Measurements from ENCODE around the gene PACRG. TPM values are rescaled to one million over a fixed set of nuclear protein-coding genes. Genes with fewer than 3 reads are reported as not detected.

The PACRG gene
- total RNA-seq, 1 experiment from 2014 or later, result 0.26 TPM

DNA sequence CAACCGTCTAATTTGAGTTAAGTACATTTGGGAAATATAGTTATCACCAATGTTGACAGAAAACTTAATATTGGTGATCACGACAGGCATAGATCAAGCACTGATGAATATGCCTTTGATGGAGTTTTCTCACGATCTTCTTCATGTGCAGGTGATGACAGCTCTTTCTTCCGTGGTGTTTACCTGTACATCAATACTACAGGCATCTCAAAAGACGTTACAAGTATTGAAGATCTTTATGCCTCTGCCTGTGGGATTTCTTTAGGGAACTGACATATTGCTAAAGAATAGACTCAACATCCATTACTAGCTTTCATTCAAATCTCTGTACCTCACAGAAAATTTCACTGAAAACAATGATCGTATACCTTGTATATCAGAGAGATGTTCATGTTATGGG, 178.7 kb downstream of the PACRG start:
- H2BK15ac ChIP-seq (ENCODE audit: low read depth, low read length), result no peak overlapping the region
- no peak overlapping the region for H2BK20ac ChIP-seq (ENCODE audit: low read depth, low read length, poor library complexity, severe bottlenecking)
- no peak overlapping the region for H3K4me2 ChIP-seq (ENCODE audit: insufficient read depth, insufficient read length, low read length)
- H3K9me3 ChIP-seq (ENCODE audit: control insufficient read depth, low read depth, low read length), result no peaks in the 10 kb centered on the region
- no peak overlapping the region for H2AFZ ChIP-seq (ENCODE audit: low read length)
- H2BK5ac ChIP-seq (ENCODE audit: insufficient read length, low read length), result no peak overlapping the region
- no peak overlapping the region for H3K4ac ChIP-seq (ENCODE audit: low read depth, low read length)
- no peak overlapping the region for H3K23ac ChIP-seq (ENCODE audit: insufficient read length, low read depth, low read length)
- H3K27me3 ChIP-seq (ENCODE audit: insufficient read depth, low read length), result no peaks in the 10 kb centered on the region
- no peak overlapping the region for H3K18ac ChIP-seq (ENCODE audit: insufficient read length, low read depth, low read length)
- H4K5ac ChIP-seq (ENCODE audit: insufficient read length, low read depth, low read length), result no peak overlapping the region
- no peak overlapping the region for H3K27ac ChIP-seq (ENCODE audit: insufficient read length, low read depth, low read length)
- no peaks in the 10 kb centered on the region for H4K20me1 ChIP-seq (ENCODE audit: control insufficient read depth, insufficient read depth, insufficient read length)
- no peak overlapping the region for H3K27ac Mint-ChIP-seq
- H3K79me1 ChIP-seq (ENCODE audit: insufficient read depth, low read depth, low read length, poor library complexity, severe bottlenecking), result no peaks in the 10 kb centered on the region
- no peaks in the 10 kb centered on the region for H3K27me3 Mint-ChIP-seq (ENCODE audit: low read depth)
- H3K9ac ChIP-seq (ENCODE audit: extremely low read depth, insufficient read length, low read length), result no peak overlapping the region
- no peak overlapping the region for H4K8ac ChIP-seq (replicated peaks; ENCODE audit: insufficient read length, low read depth, low read length)
- H3K56ac ChIP-seq (ENCODE audit: insufficient read length, low read depth, low read length), result no peak overlapping the region
- WGBS (ENCODE audit: extremely low coverage, insufficient read length, low lambda C conversion rate), result no CpG with 5 or more reads among the region's 6 CpGs
- H3K23me2 ChIP-seq (ENCODE audit: insufficient read length, low read depth, low read length, poor library complexity, severe bottlenecking), result no peaks in the 10 kb centered on the region
- no peak overlapping the region for H3K4me3 Mint-ChIP-seq
- H2BK12ac ChIP-seq (ENCODE audit: insufficient read length, low read depth, low read length), result no peak overlapping the region
- TF ChIP-seq, protein P1, sequence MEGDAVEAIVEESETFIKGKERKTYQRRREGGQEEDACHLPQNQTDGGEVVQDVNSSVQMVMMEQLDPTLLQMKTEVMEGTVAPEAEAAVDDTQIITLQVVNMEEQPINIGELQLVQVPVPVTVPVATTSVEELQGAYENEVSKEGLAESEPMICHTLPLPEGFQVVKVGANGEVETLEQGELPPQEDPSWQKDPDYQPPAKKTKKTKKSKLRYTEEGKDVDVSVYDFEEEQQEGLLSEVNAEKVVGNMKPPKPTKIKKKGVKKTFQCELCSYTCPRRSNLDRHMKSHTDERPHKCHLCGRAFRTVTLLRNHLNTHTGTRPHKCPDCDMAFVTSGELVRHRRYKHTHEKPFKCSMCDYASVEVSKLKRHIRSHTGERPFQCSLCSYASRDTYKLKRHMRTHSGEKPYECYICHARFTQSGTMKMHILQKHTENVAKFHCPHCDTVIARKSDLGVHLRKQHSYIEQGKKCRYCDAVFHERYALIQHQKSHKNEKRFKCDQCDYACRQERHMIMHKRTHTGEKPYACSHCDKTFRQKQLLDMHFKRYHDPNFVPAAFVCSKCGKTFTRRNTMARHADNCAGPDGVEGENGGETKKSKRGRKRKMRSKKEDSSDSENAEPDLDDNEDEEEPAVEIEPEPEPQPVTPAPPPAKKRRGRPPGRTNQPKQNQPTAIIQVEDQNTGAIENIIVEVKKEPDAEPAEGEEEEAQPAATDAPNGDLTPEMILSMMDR (conservative IDR thresholded peaks at IDR 0.05), result no peak
- no peak overlapping the region for H4K91ac ChIP-seq (ENCODE audit: insufficient read length, low read depth, low read length)
- H3K4me1 Mint-ChIP-seq, result peaks cover 0 to 4% of the 10 kb centered on the region in 2 experiments; a peak in 2 of 4 replicates
- no peak overlapping the region for H2AK5ac ChIP-seq (ENCODE audit: insufficient read length, low read length)
- no peak overlapping the region for H2BK120ac ChIP-seq (ENCODE audit: low read depth, low read length, poor library complexity, severe bottlenecking)
- H3K36me3 Mint-ChIP-seq (ENCODE audit: insufficient read depth in 1 of 3, low read depth in 3 of 3), result no peaks in the 10 kb centered on the region
- H3K9me3 Mint-ChIP-seq, result peaks cover 0 to 1% of the 10 kb centered on the region in 2 experiments; a peak in 1 of 5 replicates
- no peak overlapping the region for H3T11ph ChIP-seq (ENCODE audit: low read length)
- H3K14ac ChIP-seq (ENCODE audit: insufficient read depth, low read length), result no peak overlapping the region
- DNase-seq, result no peak
- no peaks in the 10 kb centered on the region for H3K4me1 ChIP-seq (ENCODE audit: insufficient read depth, low read length)
- H3K79me2 ChIP-seq (ENCODE audit: insufficient read depth, low read length), result no peaks in the 10 kb centered on the region
